GM23338 (cell line): ENCODE results near the gene UGP2.

Source experiments
- CREB1 ChIP-seq: fragments of 250-450 bp; sonication (Bioruptor Pico); IDR thresholded peaks from 2 replicates; pipeline ENCODE4 v1.5.0; 2020; ENCODE audit warnings: low read depth, mild to moderate bottlenecking, moderate library complexity
- CTCF ChIP-seq, 2 experiments: fragments of 200-600 bp in 1 of 2; sonication (generic) in 1 of 2; conservative IDR thresholded peaks; 2 replicates each; pipeline versions ENCODE4 v1.5.1 to v1.6.1; 2016 to 2017; ENCODE audit warnings: antibody characterized with exemption in 2 of 2, low read depth in 2 of 2, mild to moderate bottlenecking in 2 of 2, moderate library complexity in 1 of 2
- ETS1 ChIP-seq: IDR thresholded peaks from 2 replicates; pipeline ENCODE4 v1.6.1; 2016; ENCODE audit warnings: antibody characterized with exemption
- EZH2 ChIP-seq: fragments of 200-600 bp; sonication (generic); IDR thresholded peaks from one replicate; pipeline ENCODE4 v1.8.0; 2017; ENCODE audit warnings: antibody characterized with exemption, mild to moderate bottlenecking, low read depth; ENCODE audit not compliant: unreplicated experiment
- EZH2phosphoT487 ChIP-seq: fragments of 200-600 bp; sonication (generic); IDR thresholded peaks from one replicate; pipeline ENCODE4 v1.8.1; 2018; ENCODE audit warnings: antibody characterized with exemption; ENCODE audit not compliant: unreplicated experiment
- NANOG ChIP-seq: IDR thresholded peaks from 2 replicates; pipeline ENCODE4 v1.6.1; 2016; ENCODE audit warnings: antibody characterized with exemption, borderline replicate concordance
- POLR2AphosphoS5 ChIP-seq: IDR thresholded peaks from 2 replicates; pipeline ENCODE4 v1.6.1; 2016; ENCODE audit warnings: antibody characterized with exemption, low read depth
- REST ChIP-seq: IDR thresholded peaks from one replicate; pipeline ENCODE4 v1.6.1; 2018; ENCODE audit warnings: antibody characterized with exemption; ENCODE audit not compliant: unreplicated experiment
- ZNF331 ChIP-seq: fragments of 250-450 bp; sonication (Bioruptor Pico); IDR thresholded peaks from 2 replicates; pipeline ENCODE4 v1.5.0; 2020; ENCODE audit warnings: low read depth, mild to moderate bottlenecking, moderate library complexity

GRCh38 chr2:63875131-63875527 lies 33.4 kb downstream of the UGP2 start:
- TF ChIP-seq CTCF (conservative IDR thresholded peaks at IDR 0.05; ENCODE audit: low read depth in 2 of 2) (no peak), NANOG (no peak), EZH2 (no peak), POLR2AphosphoS5 (no peak), ETS1 (no peak), EZH2phosphoT487 (no peak), REST (no peak), ZNF331 (CRISPR knock-in tag) (no peak), CREB1 (no peak)
